ENCODE measurements around the gene MACROD1. TPM values are rescaled to one million over a fixed set of nuclear protein-coding genes. Genes with fewer than 3 reads are reported as not detected.

MACROD1 gene
- total and polyA plus RNA-seq, 2 of the 13 experiments (the other 11 are each of a cell fraction or from before 2014, with no cell fraction given): 23.1 to 34.5 TPM

DNA sequence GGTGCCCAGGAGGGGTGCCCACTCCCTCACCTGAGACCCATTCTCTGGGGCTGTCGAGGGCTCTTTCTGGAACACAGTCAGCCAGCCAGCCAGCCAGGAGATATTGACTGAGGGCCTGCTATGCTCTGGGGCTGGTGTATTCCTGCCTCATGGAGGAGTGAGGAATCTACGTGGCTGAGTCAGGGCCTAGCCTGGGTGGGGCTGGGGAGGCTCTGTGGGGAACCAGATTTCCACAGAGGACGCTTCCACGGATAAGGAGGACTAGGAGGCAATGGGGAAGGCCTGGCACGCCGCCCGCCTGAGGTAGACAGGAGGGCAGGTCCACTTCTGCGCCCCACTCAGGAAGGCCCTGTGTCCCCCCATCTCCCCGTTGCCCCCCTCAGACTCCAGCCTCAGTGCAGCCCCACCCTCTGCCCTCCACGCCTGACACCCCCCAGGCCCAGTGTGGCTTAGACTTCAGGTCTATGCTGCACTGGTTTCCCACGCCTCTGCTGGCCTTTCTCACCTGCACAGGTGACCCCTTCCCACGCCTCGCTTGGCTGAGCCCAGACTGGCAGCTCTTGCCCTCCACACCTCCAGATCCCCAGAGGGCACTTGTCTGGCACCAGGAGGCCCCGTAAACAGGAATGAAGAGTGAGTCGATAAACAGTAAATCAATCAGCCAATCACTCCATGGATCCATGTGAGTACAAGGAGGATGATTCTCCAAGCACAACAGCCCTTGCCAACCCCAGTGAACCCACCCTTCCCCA lies 37.5 kb downstream of the MACROD1 start:
- BruUV-seq (replicated peaks): no TSS peak
- TF ChIP-seq, protein P1, sequence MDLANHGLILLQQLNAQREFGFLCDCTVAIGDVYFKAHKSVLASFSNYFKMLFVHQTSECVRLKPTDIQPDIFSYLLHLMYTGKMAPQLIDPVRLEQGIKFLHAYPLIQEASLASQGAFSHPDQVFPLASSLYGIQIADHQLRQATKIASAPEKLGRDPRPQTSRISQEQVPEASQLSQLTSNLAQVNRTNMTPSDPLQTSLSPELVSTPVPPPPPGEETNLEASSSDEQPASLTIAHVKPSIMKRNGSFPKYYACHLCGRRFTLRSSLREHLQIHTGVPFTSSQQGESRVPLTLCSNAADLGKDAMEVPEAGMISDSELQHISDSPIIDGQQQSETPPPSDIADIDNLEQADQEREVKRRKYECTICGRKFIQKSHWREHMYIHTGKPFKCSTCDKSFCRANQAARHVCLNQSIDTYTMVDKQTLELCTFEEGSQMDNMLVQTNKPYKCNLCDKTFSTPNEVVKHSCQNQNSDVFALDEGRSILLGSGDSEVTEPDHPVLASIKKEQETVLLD (CRISPR knock-in tag; IDR thresholded peaks at IDR 0.05; ENCODE audit: low read depth): no peak
- TF ChIP-seq ZNF615 (CRISPR knock-in tag; IDR thresholded peaks at IDR 0.05; ENCODE audit: borderline replicate concordance) (no peak), RBFOX2 (IDR thresholded peaks at IDR 0.05; ENCODE audit: low read depth, low read length) (no peak), ZNF33B (CRISPR knock-in tag; IDR thresholded peaks at IDR 0.05) (no peak), SETDB1 (CRISPR knock-in tag; IDR thresholded peaks at IDR 0.05; ENCODE audit: borderline replicate concordance) (no peak), ZMAT3 (CRISPR knock-in tag; conservative IDR thresholded peaks at IDR 0.05) (no peak)
- CTCF ChIA-PET (ENCODE audit: low intra/inter-chr PET ratio, low total read pairs): no interaction called here

More for the DNA sequence above, 37.5 kb downstream of the MACROD1 start:
- Histone ChIP-seq H3K4me2 (ENCODE audit: low read depth, low read length) (no peak overlapping the region), H3K27me3 (ENCODE audit: control insufficient read depth in 1 of 2, insufficient read depth in 2 of 2, low read length in 2 of 2) (no peaks in the 10 kb centered on the region), H3K9me3 (ENCODE audit: low read length) (no peaks in the 10 kb centered on the region), H3K4me1 (ENCODE audit: insufficient read depth, low read length) (peaks cover 41% of the 10 kb centered on the region), H3K79me2 (ENCODE audit: insufficient read depth, low read length) (no peaks in the 10 kb centered on the region), H3K4me3 (replicated peaks in 1 of 3; ENCODE audit: insufficient read depth in 1 of 3, low read depth in 2 of 3, low read length in 3 of 3) (no peak overlapping the region), H3K36me3 (replicated peaks in 1 of 2; ENCODE audit: control insufficient read depth in 1 of 2, insufficient read depth in 2 of 2, low read length in 2 of 2) (no peaks in the 10 kb centered on the region; a peak in 1 of 5 replicates), H3K9ac (ENCODE audit: insufficient read depth, low read depth, low read length) (no peak overlapping the region), H4K20me1 (ENCODE audit: insufficient read depth, low read length) (0 out of 2 replicates have a peak, but pooled peaks cover 4% of the 10 kb centered on the region), H3K27ac (ENCODE audit: extremely low read length, insufficient read depth, low read length) (no peak overlapping the region), H2AFZ (ENCODE audit: low read length) (no peak overlapping the region)
- POLR2A ChIA-PET: no interaction called here
- no peak for DNase-seq (ENCODE audit: low spot score)
- in situ Hi-C loops (cut with HindIII; ENCODE audit: extremely low pct_ligation_motif_present, low pct_unique_long_range_greater_than_20kb): no loop called here
- intact Hi-C loops (cut with micrococcal nuclease; ENCODE audit: unreplicated experiment): no loop called here
- 88% methylated on average over 12 of the region's 15 CpGs for WGBS (ENCODE audit: low lambda C conversion rate)
- no peak for ATAC-seq
- FAIRE-seq: no peak

Data from HepG2 (cell line).